Midbrain (tissue), 1 donor: ENCODE results near the gene ANGPTL5.
"Not testable (repeated sequence)": the region's sequence is repeated elsewhere in the genome, so short reads cannot be mapped to it uniquely, and the experiment has no call there.

Experiments used
- DNase-seq: peaks from one replicate; lab custom pipeline; 2025; lab: John Stamatoyannopoulos, UW

The ANGPTL5 gene

DNA sequence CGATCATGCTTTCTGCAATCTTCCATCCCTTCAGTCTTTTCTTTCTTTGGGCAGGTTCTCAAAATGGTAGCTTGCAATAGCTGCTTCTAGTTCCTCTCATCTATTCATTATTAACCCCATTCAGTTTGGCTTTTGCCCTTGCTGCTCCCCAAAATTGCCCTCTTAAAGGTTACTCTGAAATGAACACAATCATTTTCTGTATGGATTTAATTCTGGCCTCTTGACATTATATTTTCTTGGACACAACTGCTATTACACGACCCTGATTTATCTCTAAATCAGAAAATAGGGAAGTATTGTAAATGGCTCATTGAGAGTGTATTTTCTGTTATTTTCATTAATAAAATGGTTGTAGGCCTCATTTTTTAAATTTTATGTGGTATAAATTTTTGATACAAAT, at the start of gene ANGPTL5:
TSS of gene ANGPTL5 (minus strand) at position 101 of the 400 bp plus-strand sequence. CDS start 8,613 bp downstream, outside the sequence.
- no peak for DNase-seq

DNA sequence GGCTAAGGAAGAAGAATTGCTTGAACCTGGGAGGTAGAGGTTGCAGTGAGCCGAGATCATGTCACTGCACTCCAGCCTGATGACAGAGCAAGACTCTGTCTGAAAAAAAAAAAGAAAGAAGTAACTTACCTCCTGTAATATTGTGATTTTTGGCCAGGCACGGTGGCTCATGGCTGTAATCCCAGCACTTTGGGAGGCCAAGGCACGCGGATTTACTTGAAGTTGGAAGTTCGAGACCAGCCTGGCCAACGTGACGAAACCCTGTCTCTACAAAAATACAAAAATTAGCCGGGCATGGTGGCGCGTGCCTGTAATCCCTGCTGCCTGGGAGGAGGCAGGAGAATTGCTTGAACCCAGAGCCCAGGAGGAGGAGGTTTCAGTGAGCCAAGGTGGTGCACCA, 47.9 kb upstream of the ANGPTL5 start:
- DNase-seq, result not testable (repeated sequence)

DNA sequence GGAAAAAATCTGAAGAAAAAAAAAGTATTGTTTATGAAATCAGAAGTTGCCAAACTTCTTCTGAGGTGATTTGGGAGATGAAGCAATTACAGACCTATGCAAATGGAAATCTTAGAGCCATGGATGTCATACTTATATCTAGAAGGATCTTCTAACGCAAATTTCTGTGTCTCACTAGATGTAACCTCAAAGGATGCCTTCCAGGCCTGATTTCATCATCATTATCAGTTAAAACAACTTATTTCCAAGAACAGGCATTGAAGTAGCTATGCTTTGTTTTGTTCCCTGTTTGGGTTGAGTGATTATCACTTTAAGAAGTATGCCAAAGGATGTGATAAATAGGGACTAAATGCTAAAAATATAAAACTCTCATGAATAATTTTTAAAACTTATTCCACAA, 43.9 kb upstream of the ANGPTL5 start:
- no peak for DNase-seq

DNA sequence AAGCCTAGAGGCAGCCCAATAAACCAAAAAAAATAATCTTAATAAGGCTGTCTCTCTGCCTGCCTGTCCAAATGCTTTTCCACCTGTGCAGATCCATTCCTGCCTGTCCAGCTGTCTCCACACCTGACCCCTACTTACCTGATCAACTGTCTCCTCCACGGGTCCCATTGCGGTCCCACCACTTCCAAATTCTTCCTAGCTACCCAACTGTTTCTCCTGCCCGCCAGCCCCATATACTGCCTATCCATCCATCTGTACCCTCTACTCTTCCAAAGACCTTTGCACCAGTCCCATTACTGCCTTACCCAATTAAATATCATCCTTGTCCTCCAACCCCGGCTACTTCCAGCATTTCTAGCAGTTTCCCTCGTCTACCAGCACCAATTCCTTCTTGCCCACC, 39.4 kb upstream of the ANGPTL5 start:
- no peak for DNase-seq

DNA sequence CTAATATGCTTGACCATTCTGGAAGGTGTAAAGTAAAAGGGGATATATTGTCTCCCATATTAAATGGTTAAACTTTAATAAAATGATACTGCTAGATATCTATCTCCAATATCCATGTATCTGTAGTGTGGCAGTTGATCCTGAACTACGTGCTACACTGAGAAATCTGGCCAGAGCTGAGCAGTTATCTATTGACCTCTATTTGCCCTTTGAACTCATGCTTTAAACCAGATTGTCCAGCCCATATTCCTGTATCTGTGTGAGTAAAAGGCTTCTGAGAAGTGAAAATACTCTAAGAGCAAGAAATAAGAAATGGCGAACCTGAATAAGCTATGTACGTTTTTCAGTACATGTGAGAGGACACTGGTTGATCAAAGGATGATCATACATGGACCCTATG, 39.0 kb upstream of the ANGPTL5 start:
- no peak for DNase-seq

DNA sequence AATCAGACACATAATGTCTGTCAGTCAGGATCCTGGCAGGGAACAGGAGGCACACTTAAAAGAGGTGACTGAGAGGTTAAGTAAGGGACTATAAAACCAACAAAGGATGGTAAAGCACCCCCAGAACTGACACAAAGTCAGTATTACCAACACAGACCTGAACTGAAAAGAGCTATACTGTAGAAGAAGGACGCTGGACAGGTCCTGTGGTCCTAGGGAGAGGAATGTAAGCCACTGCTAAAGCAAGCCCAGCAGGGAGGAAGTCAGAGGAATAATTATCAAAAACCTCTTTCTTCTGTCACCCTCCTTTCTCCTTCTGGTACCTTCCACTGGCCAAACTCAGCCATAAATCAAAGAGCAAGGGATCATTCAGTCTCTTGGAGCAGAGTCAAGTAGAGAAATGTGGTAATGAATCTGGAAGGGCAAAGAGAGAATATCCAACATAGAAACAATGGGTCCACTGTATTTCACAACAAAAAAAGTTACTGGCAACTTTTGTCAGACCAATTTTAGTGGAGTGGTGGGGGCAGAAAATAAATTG, 33.4 kb upstream of the ANGPTL5 start:
- DNase-seq, result no peak

DNA sequence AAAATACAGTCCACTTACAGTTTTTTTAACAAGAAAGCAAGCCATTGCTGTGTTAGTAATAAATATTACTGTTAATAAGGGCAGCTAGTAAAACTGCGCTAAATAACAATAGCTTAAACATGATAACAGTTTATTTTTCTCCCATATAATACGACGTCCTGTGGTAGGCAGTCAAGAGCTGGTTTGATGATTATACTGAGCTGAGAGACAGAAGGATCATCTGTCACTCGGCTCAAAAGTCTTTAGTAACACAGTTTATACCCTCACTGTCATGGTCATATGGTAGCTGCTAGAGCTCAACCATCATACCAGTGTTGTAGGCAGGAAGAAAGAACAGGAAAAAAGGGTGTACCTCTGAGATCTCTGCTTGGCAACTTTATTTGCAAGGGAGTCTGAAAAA, 29.1 kb upstream of the ANGPTL5 start:
- no peak for DNase-seq

DNA sequence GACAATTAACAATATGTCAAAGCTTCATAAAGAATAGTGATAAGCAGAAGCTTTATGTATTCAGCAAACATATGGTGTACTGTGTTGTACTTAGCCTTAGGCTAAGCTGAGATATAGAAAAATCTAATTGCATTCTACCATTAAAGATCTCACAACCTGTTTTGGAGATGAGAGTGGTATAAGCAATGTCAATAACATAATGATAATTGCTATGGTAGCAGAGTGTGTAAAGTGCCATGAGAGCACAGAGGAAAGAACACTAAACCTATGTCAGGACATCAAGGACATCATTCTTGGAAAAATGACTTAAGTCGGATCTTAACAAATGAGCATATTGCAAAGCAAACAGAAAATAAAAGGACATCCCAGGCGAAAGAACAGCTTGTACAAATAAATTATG, 28.6 kb upstream of the ANGPTL5 start:
- no peak for DNase-seq

DNA sequence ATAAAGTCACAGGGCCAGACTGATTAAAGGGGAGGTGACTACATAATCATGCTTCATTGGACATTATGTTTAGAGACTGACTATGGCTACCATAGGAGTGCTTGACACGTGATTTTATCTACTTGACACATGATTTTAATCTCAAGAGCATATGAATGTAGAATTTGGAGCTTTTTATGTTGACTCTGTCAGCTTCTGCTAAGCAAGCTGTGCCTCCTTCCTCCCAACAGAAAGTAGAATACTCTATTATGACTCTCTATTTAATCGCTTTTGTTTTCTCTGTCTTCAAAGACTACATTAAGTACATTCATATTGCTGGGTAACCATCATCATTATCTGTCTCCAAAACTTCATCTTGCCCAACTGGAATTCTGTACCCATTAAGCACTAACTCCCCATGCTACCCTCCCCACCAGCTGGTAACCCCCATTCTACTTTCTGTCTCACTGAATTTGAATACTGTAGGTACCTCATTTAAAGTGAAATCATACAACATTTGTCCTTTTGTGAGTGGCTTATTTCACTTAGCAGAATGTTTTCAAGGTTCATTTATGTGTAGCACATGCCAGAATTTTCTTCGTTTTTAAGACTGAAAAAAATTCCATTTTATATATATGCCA, 24.7 kb upstream of the ANGPTL5 start:
- no peak for DNase-seq

DNA sequence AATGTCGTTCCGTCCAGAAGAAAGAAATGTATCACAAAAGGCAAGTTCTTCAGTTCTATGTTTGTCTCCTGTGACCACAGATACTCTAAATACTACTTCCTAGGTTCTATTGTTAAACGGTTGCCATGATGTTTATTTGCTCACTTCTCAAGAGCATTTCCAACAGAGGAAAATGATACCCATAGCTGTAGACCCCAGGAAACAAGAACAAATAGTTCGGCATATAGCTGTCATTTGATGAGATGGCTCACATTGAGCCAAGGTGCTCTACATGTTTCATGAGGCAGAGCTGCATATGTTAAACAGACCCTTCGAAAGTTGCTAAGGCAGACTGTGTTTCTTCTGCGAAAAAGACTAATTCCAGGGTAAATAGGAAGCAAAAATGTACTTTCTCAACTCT, 15.4 kb upstream of the ANGPTL5 start:
- DNase-seq, result no peak

DNA sequence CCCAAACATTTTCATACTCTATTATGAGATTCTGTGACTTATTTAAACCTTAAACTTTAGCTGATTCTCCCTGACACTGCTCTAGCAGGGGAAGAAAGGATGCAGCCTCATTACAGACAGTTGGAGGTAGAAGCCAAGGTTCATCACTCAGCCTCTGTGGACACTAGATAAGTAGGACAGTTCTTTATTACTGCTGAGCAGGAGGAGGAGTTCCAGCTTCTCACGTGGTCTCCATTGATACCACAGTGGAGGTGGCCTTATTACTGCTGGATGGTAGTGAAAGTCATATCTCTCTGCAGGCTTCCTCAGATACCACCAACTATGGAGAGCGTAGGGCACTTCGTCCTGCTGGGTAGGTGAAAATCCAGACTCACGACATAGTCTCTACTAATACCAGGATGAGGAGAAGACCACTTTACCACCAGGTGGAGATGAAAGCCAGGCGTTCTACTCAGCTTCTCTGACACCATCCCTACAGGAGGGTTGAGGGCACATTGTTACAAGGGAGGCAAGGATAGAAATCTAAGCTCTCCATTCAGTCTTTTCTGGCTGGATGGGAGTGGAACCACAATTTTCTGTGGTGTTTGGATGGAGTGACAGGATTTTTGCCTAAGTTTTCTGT, 13.1 kb upstream of the ANGPTL5 start:
- DNase-seq, result no peak

DNA sequence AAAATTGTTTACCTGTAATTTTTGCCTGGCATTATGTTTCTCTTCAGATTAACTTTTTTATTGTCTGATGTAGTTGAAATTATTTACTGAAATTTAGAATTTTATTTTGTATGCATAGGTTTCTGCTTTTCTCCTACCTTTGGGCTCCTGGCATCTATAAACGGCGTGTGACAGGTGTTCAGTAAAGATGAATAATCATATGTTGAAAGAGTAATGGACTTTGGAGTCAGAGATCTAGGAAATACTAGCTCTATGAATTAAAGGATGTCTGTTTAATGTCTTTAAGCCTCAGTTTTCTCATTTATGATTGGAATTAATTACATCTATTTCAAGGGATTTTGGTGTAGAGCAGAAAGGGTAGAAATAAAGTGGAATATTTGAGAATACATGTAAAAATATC, 7.2 kb upstream of the ANGPTL5 start:
- no peak for DNase-seq

DNA sequence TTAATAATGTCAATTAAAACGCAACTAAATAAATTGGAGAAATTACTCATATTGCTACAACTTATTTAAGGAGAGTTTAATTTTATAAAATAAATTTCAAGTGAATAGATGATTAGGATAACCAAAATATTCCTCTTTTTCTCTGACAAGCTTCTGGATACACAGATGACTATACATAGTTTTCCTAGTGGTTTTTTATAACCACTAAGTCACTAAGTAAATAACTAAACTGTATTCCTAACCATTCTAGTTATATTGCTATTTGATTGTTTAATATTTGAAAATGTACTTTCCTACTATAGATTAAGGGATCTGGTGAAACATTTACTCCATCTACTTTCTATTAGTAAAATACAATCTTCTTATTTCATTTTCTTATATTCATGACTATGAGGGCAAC, 4.7 kb upstream of the ANGPTL5 start:
- no peak for DNase-seq

DNA sequence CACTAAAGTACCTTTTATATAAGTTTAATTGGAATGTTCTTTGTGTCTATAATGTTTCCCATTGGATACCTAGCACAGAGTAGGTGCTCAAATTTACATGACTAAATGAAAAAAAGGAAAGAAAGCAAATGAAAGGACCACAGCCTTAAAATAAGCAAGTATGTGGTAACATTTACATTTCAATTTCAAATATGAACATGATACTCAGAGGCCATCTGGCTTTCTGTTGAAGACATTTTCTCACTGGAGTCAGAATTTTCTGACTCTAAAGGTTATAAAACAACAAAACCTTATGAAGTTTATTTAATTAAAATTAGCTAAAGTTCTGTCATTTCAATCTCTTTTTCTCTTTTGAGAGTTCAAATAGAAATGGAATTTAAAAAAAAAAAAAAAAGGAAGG, 904 bp upstream of the ANGPTL5 start:
- no peak for DNase-seq

DNA sequence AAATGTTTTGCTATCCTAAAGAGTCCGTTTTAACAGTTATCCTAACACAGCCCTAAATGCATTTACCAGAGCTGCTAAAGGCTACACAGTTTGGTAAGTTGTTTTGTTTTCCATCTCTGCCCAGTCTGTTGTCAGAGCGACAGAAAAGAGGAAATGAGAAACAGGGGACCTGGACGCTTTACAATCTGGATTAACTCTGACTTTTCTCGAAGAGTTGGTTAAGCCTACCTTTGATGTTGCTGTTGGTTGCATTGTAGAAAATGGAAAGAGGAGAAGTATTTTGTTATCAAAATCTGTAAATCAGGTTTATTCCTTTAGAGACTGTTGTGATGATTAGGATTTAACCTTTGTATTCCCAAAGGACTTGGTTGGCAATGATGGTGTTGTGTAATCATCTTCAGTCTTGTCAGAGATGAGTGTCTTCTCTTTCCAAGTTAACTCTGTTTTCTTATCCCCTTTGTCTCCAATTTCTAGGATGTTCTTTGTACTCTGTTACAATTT, 481 bp downstream of the ANGPTL5 start:
- DNase-seq, result peak; percentile 47

DNA sequence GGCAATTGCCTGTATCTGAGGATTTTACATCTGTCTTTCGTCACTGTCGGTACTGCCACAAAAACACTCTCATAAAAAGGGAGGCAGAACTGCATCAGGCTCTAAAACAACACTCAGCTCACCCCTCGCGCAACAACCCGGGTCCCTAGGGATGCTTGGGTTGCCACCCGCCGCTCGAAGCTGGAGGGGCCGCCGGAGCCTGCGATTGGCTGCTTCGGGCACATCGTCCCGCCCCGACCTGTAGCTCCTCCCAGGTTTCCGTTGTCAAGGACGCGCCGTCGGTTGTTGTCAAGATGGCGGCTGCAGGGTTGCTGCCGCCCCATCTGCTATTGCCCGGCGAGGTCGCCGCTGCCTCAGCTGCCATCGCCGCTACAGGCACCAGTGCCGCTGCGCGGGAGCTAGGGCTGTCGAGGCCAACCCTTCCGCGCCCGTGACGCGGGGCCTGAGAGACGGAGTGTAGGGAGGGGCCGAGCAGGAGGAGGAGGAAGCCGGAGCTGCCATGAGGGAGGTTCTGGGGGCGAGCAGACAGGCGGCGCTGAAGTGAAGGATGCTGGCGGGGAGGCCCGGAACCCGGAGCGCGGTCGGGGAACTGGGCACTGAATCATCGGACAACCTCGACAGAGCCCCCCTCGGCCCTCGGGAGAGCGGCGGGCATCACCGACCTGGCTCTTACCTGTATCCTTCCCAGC, 1.4 kb downstream of the ANGPTL5 start, which contains the start of gene CEP126:
TSS of gene CEP126 (plus strand) at position 273 of the 689 bp plus-strand sequence. CDS start at position 548, 275 bp downstream.
- peak; percentile 94 for DNase-seq

DNA sequence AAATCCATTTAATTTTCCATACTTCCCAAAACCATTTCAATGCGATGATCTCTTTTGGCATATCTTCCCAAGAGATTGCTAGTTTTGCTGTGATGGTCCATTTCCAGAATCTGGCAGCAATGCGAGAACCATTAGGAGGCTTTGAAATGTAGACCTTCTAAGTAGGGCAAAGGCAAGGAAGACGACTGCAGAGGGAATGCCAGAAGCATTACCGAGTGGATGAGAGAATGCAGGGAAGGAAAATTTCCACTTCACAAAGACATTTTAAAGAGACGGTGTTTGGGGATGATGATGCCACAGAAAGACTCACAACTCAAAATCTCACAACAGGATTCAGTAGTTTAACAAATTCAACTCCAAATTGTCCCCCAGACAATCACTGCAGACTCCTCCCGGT, 2.0 kb downstream of the ANGPTL5 start:
- DNase-seq, result peak; percentile 62

DNA sequence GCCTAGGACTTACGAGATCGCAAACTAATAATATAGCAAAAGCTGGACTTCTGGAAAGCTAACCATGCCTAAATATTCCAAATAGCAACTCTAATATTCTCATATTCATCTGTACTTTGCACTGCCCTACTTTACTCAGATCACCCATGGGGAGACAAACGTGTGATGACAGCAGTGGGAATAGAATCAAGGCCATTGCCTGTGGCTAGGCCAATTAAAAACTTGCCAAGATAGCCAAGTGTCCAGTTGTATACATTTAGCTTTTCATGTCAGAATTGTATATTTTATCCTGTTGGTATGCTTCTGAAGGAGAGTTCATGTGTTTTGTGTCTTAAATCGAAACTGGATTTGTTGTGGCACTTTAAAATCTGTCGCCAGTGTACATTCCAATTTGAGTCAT, 2.7 kb downstream of the ANGPTL5 start:
- DNase-seq, result no peak

DNA sequence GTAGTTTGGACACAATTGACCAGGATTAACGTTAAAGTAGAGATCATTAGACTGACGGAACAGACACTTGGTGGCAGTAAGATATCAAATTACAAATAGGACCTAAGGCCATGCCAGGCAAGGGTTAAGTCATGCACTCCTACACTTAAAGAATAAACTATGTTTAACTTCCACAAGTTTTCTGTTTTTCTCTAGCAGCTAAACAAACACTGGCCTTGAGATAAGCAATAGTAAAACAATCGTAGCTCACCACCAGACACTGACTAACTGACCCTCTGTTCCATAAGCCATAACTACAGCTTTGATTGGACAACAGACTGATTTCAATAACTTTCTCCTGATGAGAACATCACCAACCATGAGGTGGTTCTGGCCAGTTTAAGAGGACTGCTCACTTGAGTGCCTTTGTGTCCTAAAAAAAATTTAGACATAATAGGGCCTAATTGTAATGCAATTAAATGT, 3.5 kb downstream of the ANGPTL5 start:
- DNase-seq, result no peak

DNA sequence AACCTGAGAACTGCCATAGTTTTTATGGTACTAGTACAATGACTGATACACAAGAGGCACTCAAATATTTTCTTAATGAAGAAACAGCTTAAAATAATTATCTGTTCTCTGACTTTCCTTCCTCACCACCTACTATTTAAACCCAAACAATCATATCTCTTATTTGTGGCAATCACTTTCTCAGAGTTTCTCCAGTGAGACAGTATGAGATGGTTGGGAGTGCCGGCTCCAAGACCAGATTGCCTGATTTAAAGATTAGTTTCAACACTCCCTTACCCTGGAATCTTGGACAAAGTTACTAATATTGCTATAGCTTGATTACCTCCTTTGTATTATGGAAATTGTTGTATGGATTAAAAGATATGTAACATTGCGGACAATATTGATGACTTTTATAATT, 7.2 kb downstream of the ANGPTL5 start:
- DNase-seq, result no peak

DNA sequence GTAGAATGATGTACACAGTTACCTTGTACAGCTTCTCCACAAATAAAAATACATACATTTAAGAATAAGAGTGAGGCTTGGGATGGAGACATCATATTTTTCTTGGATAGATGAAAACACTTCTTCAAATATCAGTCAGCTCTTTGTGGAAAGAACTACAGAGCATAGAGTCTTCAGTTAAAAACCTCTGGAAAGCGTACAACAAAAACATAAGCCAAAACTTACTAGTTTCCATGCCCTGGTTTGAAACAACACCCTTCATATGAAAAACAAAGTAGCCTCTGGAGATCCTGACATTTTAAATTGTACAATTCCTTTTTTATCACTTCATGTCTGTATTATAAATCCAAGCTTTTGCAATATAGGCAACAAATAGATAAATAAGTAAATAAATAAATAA, 8.5 kb downstream of the ANGPTL5 start:
- no peak for DNase-seq

DNA sequence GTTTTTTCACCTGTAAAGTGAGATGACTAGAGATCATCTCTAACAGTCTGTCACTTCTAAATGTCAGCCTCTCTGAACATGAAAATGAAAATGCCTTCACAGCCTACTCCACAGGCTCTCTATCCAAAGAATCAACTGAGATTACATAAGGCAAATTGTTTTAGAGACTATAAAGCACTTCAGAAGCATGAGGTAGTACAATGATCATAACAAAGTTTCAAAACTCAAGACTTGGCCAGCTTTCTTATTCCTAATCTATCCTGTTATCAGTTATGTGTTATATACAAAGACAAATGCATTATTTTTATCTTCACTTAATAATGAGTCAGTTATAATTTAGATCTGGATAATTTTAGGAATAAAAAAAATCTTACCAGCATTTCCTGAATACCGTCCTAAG, 21.8 kb downstream of the ANGPTL5 start:
- no peak for DNase-seq

DNA sequence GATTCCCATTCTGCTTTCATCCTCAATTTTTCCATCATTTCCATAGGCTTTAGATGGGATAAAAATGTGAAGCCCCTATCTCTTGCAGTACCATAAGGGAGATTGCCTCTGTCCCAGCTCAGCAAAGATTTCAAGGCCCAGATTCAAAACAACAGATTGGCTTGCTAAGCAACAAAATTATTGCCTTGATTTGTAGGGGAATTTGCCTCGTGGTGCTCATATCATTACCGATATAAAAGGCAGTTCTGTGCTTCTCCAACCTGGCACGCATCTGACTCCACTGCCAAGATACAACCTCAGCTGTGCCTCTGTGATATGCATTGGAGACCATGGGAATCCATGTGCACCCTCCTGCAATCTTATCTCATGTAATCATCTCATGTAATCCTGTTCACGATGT, 26.6 kb downstream of the ANGPTL5 start:
- no peak for DNase-seq
